T-cell (primary cell): Measurements from ENCODE around the gene EP400. TPM values are rescaled to one million over a fixed set of nuclear protein-coding genes. Genes with fewer than 3 reads are reported as not detected.

ENCODE experiments used
- ATAC-seq, 4 experiments: fragments of 200-7000 bp in 3 of 4; fragments of 150-1000 bp in 1 of 4; cut with Tn5 transposase; replicated peaks in 1 of 4; 1 replicate in 3 of 4; 2 replicates in 1 of 4; pipeline ENCODE4 v1.10.0; 2021; ENCODE audit warnings: moderate library complexity in 3 of 4, mild to moderate bottlenecking in 2 of 4, moderate number of reproducible peaks in 1 of 4
- CTCF ChIA-PET, 2 donors: fragments of 300-600 bp; sonication (Branson Sonifier 250); formaldehyde crosslinking; loops; one replicate each; lab custom pipeline; 2022; ENCODE audit warnings: antibody characterized with exemption in 2 of 2; lab: Charles Lee
- POLR2A ChIA-PET, 2 donors: fragments of 300-600 bp; sonication (Branson Sonifier 250); formaldehyde crosslinking; loops; one replicate each; lab custom pipeline; 2022; ENCODE audit warnings: antibody characterized with exemption in 2 of 2; lab: Charles Lee
- DNase-seq, 35 experiments: peaks; one replicate each; pipeline versions ENCODE4 v3.0.0 to v3.0.0-alpha.2; 2013 to 2023
- H3K27ac ChIP-seq: one replicate; pipeline ENCODE4 v1.5.1; 2013; ENCODE audit warnings: low read length
- H3K27me3 ChIP-seq, 2 experiments: replicated peaks in 1 of 2; 1 replicate in 1 of 2; 2 replicates in 1 of 2; pipeline versions ENCODE4 v1.6.1 to v1.7.0; 2013; ENCODE audit warnings: low read length in 1 of 2, mixed read lengths in 1 of 2; ENCODE audit not compliant: control insufficient read depth in 2 of 2, insufficient read depth in 2 of 2; ENCODE audit errors: extremely low read depth in 1 of 2
- H3K36me3 ChIP-seq, 2 donors: 1 replicate in 1 of 2; 2 replicates in 1 of 2; pipeline versions ENCODE4 v1.6.1 to v1.7.0; 2013; ENCODE audit warnings: low read length in 1 of 2; ENCODE audit not compliant: control insufficient read depth in 2 of 2, insufficient read depth in 1 of 2; ENCODE audit errors: extremely low read depth in 1 of 2
- H3K4me1 ChIP-seq, 2 experiments: 1 replicate in 1 of 2; 2 replicates in 1 of 2; pipeline versions ENCODE4 v1.6.1 to v1.7.0; 2013; ENCODE audit warnings: low read length in 2 of 2, mixed read lengths in 1 of 2; ENCODE audit not compliant: insufficient read depth in 2 of 2, control insufficient read depth in 1 of 2; ENCODE audit errors: extremely low read depth in 1 of 2
- H3K4me3 ChIP-seq, 2 donors: 1 replicate in 1 of 2; 2 replicates in 1 of 2; pipeline versions ENCODE4 v1.5.1 to v1.7.0; 2013; ENCODE audit warnings: mild to moderate bottlenecking in 2 of 2, low read length in 1 of 2, moderate library complexity in 1 of 2; ENCODE audit not compliant: control insufficient read depth in 1 of 2; ENCODE audit errors: extremely low read depth in 1 of 2
- H3K9me3 ChIP-seq: 2 replicates; pipeline ENCODE4 v1.7.0; 2013
- H3K27ac Mint-ChIP-seq, 2 donors: one replicate each; pipeline ENCODE4 v1.8.0; 2020 to 2021; ENCODE audit warnings: mild to moderate bottlenecking in 2 of 2, mixed read lengths in 2 of 2
- H3K27me3 Mint-ChIP-seq, 2 donors: one replicate each; pipeline ENCODE4 v1.8.0; 2021 to 2022; ENCODE audit warnings: mixed read lengths in 2 of 2
- H3K36me3 Mint-ChIP-seq: one replicate; pipeline ENCODE4 v1.8.0; 2021; ENCODE audit warnings: mixed read lengths
- H3K4me1 Mint-ChIP-seq, 3 donors: one replicate each; pipeline ENCODE4 v1.8.0; 2020 to 2022; ENCODE audit warnings: mixed read lengths in 3 of 3, mild to moderate bottlenecking in 1 of 3
- H3K4me3 Mint-ChIP-seq, 3 donors: one replicate each; pipeline ENCODE4 v1.8.0; 2020 to 2022; ENCODE audit warnings: mild to moderate bottlenecking in 3 of 3, mixed read lengths in 3 of 3, moderate library complexity in 3 of 3
- H3K9me3 Mint-ChIP-seq, 3 donors: one replicate each; pipeline ENCODE4 v1.8.0; 2020 to 2022; ENCODE audit warnings: mixed read lengths in 3 of 3
- WGBS: methylation state at CpG from one replicate; pipeline ENCODE4 v1.1.5; 2013; ENCODE audit warnings: missing lambda C conversion rate; ENCODE audit not compliant: insufficient coverage; 5-methylcytosine and 5-hydroxymethylcytosine counted together
- total RNA-seq, 35 experiments: library from RNA in 6 of 35; stranded (reverse) in 6 of 35; fragments of 120-200 nt in 1 of 35; gene quantifications; one replicate each; pipeline versions ENCODE4 v1.2.1 to v1.2.4 and lab custom pipeline; 2013 to 2026

Gene EP400
- total RNA-seq, 5 donors from 2014 or later (not counting 1 experiment from before 2014, with no cell fraction given) = 75.7 to 84.3 (median 79.2) TPM

GRCh38 chr12:131986910-131987309, 37.2 kb downstream of the EP400 start:
- H3K27me3 Mint-ChIP-seq = no peaks in the 10 kb centered on the region
- Histone ChIP-seq H3K9me3 (no peaks in the 10 kb centered on the region), H3K4me3 (no peak overlapping the region), H3K4me1 (no peaks in the 10 kb centered on the region), H3K27me3 (no peaks in the 10 kb centered on the region), H3K36me3 (peaks cover 22 to 89% of the 10 kb centered on the region in 2 donors), H3K27ac (no peak overlapping the region)
- no peak overlapping the region for H3K27ac Mint-ChIP-seq
- peaks cover 57% of the 10 kb centered on the region for H3K36me3 Mint-ChIP-seq
- DNase-seq = no peak
- POLR2A ChIA-PET = no interaction called here
- H3K4me1 Mint-ChIP-seq = no peaks in the 10 kb centered on the region
- H3K4me3 Mint-ChIP-seq = no peak overlapping the region
- no peaks in the 10 kb centered on the region for H3K9me3 Mint-ChIP-seq
- WGBS = 96% methylated on average over 5 of the region's 5 CpGs
- CTCF ChIA-PET = no interaction called here
- ATAC-seq = no peak

GRCh38 chr12:131987552-131987951, 37.8 kb downstream of the EP400 start:
- WGBS = 80% methylated on average over 1 of the region's 8 CpGs

GRCh38 chr12:131988054-131988796, 38.5 kb downstream of the EP400 start:
- H3K4me1 ChIP-seq = no peaks in the 10 kb centered on the region
- Mint-ChIP-seq H3K36me3 (peaks cover 60% of the 10 kb centered on the region), H3K9me3 (no peaks in the 10 kb centered on the region), H3K4me3 (no peak overlapping the region), H3K4me1 (no peaks in the 10 kb centered on the region), H3K27me3 (no peaks in the 10 kb centered on the region), H3K27ac (no peak overlapping the region)
- ATAC-seq (no peak), DNase-seq (no peak)
- CTCF ChIA-PET = no interaction called here
- 95% methylated on average over 6 of the region's 8 CpGs for WGBS
- no peak overlapping the region for H3K27ac ChIP-seq
- POLR2A ChIA-PET = no interaction called here
- peaks cover 24 to 91% of the 10 kb centered on the region in 2 donors for H3K36me3 ChIP-seq
- H3K4me3 ChIP-seq = no peak overlapping the region
- no peaks in the 10 kb centered on the region for H3K27me3 ChIP-seq
- H3K9me3 ChIP-seq = no peaks in the 10 kb centered on the region

More at GRCh38 chr12:131987552-131987951, 37.8 kb downstream of the EP400 start:
- DNase-seq (no peak), ATAC-seq (no peak)
- Histone ChIP-seq H3K4me3 (no peak overlapping the region), H3K36me3 (peaks cover 21 to 90% of the 10 kb centered on the region in 2 donors), H3K27me3 (no peaks in the 10 kb centered on the region), H3K9me3 (no peaks in the 10 kb centered on the region), H3K4me1 (no peaks in the 10 kb centered on the region), H3K27ac (no peak overlapping the region)
- Mint-ChIP-seq H3K27ac (no peak overlapping the region), H3K27me3 (no peaks in the 10 kb centered on the region), H3K4me3 (no peak overlapping the region), H3K9me3 (no peaks in the 10 kb centered on the region), H3K4me1 (no peaks in the 10 kb centered on the region), H3K36me3 (peaks cover 59% of the 10 kb centered on the region)
- CTCF ChIA-PET = no interaction called here
- POLR2A ChIA-PET = no interaction called here

GRCh38 chr12:131989021-131989420, 39.3 kb downstream of the EP400 start:
- H3K9me3 Mint-ChIP-seq = no peaks in the 10 kb centered on the region
- POLR2A ChIA-PET = interaction anchor here in 1 of 2 donors (0.7 kb wide), 1 partner anchor 1115 kb away, joined by 3 read pairs; no protein-coding TSS in a partner anchor
- Histone ChIP-seq H3K27ac (no peak overlapping the region), H3K36me3 (peaks cover 24 to 92% of the 10 kb centered on the region in 2 donors), H3K4me3 (no peak overlapping the region), H3K4me1 (no peaks in the 10 kb centered on the region), H3K27me3 (no peaks in the 10 kb centered on the region), H3K9me3 (no peaks in the 10 kb centered on the region)
- DNase-seq (no peak), ATAC-seq (no peak)
- peaks cover 68% of the 10 kb centered on the region for H3K36me3 Mint-ChIP-seq
- CTCF ChIA-PET = no interaction called here
- no peak overlapping the region for H3K4me3 Mint-ChIP-seq
- no peaks in the 10 kb centered on the region for H3K27me3 Mint-ChIP-seq
- no peaks in the 10 kb centered on the region for H3K4me1 Mint-ChIP-seq
- H3K27ac Mint-ChIP-seq = no peak overlapping the region
- WGBS = 100% methylated on average over 6 of the region's 12 CpGs

- H3K9me3 Mint-ChIP-seq = no peaks in the 10 kb centered on the region
- ChIA-PET POLR2A (interaction anchor here in 1 of 2 donors (0.6 kb wide), 1 partner anchor 815 kb away, joined by 3 read pairs; no protein-coding TSS in a partner anchor), CTCF (no interaction called here)
- H3K36me3 Mint-ChIP-seq = peaks cover 80% of the 10 kb centered on the region
- no peaks in the 10 kb centered on the region for H3K27me3 ChIP-seq
- no peaks in the 10 kb centered on the region for H3K9me3 ChIP-seq
- no peaks in the 10 kb centered on the region for H3K4me1 Mint-ChIP-seq
- ATAC-seq = no peak
- 97% methylated on average over 17 of the region's 24 CpGs for WGBS
- H3K4me1 ChIP-seq = no peaks in the 10 kb centered on the region
- no peaks in the 10 kb centered on the region for H3K27me3 Mint-ChIP-seq
- no peak for DNase-seq
- H3K36me3 ChIP-seq = peaks cover 30 to 95% of the 10 kb centered on the region in 2 donors
- H3K27ac ChIP-seq = no peak overlapping the region
- H3K4me3 Mint-ChIP-seq = no peak overlapping the region
- H3K4me3 ChIP-seq = no peak overlapping the region
- H3K27ac Mint-ChIP-seq = no peak overlapping the region
Measured at GRCh38 chr12:131990066-131990979, 40.6 kb downstream of the EP400 start.

GRCh38 chr12:131990980-131991305, 41.2 kb downstream of the EP400 start:
- Mint-ChIP-seq H3K36me3 (peaks cover 80% of the 10 kb centered on the region), H3K4me1 (no peaks in the 10 kb centered on the region), H3K27me3 (no peaks in the 10 kb centered on the region), H3K27ac (no peak overlapping the region), H3K4me3 (no peak overlapping the region), H3K9me3 (no peaks in the 10 kb centered on the region)
- CTCF ChIA-PET = no interaction called here
- ATAC-seq (no peak), DNase-seq (no peak)
- 96% methylated on average over 9 of the region's 9 CpGs for WGBS
- H3K4me1 ChIP-seq = no peaks in the 10 kb centered on the region
- no peaks in the 10 kb centered on the region for H3K27me3 ChIP-seq
- no peak overlapping the region for H3K4me3 ChIP-seq
- no peak overlapping the region for H3K27ac ChIP-seq
- no peaks in the 10 kb centered on the region for H3K9me3 ChIP-seq
- POLR2A ChIA-PET = no interaction called here
- peaks cover 30 to 92% of the 10 kb centered on the region in 2 donors for H3K36me3 ChIP-seq
